Measurements from ENCODE around the gene SKIDA1. TPM values are rescaled to one million over a fixed set of nuclear protein-coding genes. Genes with fewer than 3 reads are reported as not detected.

Gene SKIDA1
- total RNA-seq, 3 donors from 2014 or later: 0.59 to 1.4 (median 0.98) TPM

DNA sequence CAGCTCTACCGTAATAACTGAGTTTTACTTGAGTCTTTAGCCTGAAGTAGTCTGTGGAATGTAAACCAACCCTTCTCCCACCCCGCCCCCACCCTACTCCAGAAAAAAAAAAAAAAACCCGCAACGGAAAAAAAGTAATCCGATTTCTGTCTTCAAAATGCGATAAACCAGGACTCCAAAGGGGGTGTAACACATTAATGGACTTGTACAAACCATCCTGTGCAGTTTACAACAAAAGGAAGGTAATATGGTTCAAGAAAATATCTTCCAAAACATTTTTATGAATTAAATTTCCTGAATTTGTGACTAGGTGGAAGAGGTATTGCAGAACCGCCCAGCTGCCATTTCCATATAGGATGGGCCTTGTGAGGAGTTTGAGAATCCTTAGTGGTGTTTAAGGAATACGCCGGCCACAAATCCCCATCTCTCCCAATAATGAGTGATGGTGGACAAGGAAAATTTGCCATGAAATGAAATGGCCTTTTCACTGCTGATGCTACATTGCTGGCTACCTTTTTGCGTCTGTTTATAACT, 10.6 kb downstream of the SKIDA1 start:
- H3K27ac ChIP-seq: no peak overlapping the region
- TF ChIP-seq POLR2AphosphoS5 (IDR thresholded peaks at IDR 0.05): no peak
- TF ChIP-seq, protein P1, sequence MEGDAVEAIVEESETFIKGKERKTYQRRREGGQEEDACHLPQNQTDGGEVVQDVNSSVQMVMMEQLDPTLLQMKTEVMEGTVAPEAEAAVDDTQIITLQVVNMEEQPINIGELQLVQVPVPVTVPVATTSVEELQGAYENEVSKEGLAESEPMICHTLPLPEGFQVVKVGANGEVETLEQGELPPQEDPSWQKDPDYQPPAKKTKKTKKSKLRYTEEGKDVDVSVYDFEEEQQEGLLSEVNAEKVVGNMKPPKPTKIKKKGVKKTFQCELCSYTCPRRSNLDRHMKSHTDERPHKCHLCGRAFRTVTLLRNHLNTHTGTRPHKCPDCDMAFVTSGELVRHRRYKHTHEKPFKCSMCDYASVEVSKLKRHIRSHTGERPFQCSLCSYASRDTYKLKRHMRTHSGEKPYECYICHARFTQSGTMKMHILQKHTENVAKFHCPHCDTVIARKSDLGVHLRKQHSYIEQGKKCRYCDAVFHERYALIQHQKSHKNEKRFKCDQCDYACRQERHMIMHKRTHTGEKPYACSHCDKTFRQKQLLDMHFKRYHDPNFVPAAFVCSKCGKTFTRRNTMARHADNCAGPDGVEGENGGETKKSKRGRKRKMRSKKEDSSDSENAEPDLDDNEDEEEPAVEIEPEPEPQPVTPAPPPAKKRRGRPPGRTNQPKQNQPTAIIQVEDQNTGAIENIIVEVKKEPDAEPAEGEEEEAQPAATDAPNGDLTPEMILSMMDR (IDR thresholded peaks at IDR 0.05): no peak

DNA sequence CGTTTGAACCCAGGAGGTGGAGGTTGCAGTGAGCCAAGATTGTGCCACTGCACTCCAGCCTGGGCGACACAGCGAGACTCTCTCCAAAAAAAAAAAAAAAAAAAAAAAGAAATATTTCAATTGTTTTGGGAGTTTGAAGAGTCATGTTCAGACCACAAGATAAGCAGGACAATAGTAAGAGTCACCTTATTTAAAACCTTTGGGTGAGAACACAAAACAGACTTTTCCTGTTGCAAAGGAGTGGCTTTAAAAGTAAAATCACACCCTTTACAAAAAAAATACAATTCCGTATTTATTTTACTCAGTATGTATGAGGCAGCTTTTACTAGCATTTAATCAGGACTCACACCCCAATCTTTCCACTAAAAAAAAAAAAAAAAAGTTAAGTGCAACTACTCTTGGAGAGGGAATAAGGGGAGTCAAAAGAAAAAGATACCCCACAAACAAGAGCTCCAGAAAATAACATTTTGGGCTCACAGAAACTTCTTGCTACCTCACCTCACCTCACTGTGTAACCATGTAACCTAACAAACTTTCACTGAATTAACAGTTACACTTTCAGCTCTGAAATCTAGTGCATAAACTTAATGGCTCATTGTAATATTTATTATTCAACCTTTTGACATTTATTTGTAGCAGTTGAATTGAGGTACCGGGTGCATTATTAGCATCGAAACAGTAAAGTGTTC, 11.2 kb downstream of the SKIDA1 start:
- Histone ChIP-seq H3K9me3 (no peaks in the 10 kb centered on the region), H3K27me3 (peaks cover 0 to 15% of the 10 kb centered on the region in 2 donors), H3K36me3 (no peaks in the 10 kb centered on the region), H3K27ac (no peak overlapping the region), H3K4me1 (peaks cover 0 to 6% of the 10 kb centered on the region in 2 donors), H3K4me3 (no peak overlapping the region)
- TF ChIP-seq POLR2A (IDR thresholded peaks at IDR 0.05): no peak
- no peak for TF ChIP-seq POLR2AphosphoS5 (IDR thresholded peaks at IDR 0.05)
- TF ChIP-seq, protein P1 (IDR thresholded peaks at IDR 0.05): no peak
- intact Hi-C loops (cut with DNase I; ENCODE audit: low total_unique reads): loop anchor here (10.0 kb wide), 1 partner anchor 1669 kb away; no protein-coding TSS in a partner anchor
- DNase-seq (ENCODE audit: low spot score in 2 of 2): no peak

More for the DNA sequence above, 10.6 kb downstream of the SKIDA1 start:
- H3K4me1 ChIP-seq: peaks cover 0 to 6% of the 10 kb centered on the region in 2 donors
- peak overlapping the region in 1 of 3 donors; percentile 66 for H3K4me3 ChIP-seq
- DNase-seq (ENCODE audit: low spot score in 2 of 2): no peak
- H3K9me3 ChIP-seq: no peaks in the 10 kb centered on the region
- intact Hi-C loops (cut with DNase I; ENCODE audit: low total_unique reads): loop anchor here (10.0 kb wide), 1 partner anchor 1670 kb away; no protein-coding TSS in a partner anchor
- no peaks in the 10 kb centered on the region for H3K36me3 ChIP-seq
- peaks cover 0 to 16% of the 10 kb centered on the region in 2 donors for H3K27me3 ChIP-seq

DNA sequence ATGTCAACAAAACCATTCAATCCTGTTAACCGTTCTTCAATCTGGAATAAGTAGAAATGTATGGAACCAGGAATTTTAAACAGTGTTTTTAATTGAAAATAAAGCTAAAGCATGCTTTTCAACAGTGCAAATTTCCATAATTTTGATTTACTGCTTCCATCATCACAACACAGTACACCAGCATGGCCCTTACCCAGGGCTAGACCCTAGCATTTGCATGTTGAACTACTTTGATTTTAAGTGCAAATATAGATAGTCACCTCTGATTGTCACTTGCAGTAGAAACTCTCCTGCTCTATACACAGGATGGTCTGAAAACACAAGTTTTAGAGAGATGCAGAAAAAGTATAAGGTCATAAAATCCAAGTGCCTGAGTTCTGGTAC, 12.1 kb downstream of the SKIDA1 start:
- Histone ChIP-seq H3K4me3 (no peak overlapping the region), H3K36me3 (no peaks in the 10 kb centered on the region), H3K9me3 (no peaks in the 10 kb centered on the region), H3K27me3 (peaks cover 0 to 8% of the 10 kb centered on the region in 2 donors), H3K4me1 (peaks cover 0 to 6% of the 10 kb centered on the region in 2 donors), H3K27ac (no peak overlapping the region)
- TF ChIP-seq, protein P1 (IDR thresholded peaks at IDR 0.05): no peak
- TF ChIP-seq POLR2A (IDR thresholded peaks at IDR 0.05) (no peak), POLR2AphosphoS5 (IDR thresholded peaks at IDR 0.05) (no peak)
- DNase-seq (ENCODE audit: low spot score in 2 of 2): no peak
- intact Hi-C loops (cut with DNase I; ENCODE audit: low total_unique reads): loop anchor here (10.0 kb wide), 1 partner anchor 1669 kb away; no protein-coding TSS in a partner anchor

DNA sequence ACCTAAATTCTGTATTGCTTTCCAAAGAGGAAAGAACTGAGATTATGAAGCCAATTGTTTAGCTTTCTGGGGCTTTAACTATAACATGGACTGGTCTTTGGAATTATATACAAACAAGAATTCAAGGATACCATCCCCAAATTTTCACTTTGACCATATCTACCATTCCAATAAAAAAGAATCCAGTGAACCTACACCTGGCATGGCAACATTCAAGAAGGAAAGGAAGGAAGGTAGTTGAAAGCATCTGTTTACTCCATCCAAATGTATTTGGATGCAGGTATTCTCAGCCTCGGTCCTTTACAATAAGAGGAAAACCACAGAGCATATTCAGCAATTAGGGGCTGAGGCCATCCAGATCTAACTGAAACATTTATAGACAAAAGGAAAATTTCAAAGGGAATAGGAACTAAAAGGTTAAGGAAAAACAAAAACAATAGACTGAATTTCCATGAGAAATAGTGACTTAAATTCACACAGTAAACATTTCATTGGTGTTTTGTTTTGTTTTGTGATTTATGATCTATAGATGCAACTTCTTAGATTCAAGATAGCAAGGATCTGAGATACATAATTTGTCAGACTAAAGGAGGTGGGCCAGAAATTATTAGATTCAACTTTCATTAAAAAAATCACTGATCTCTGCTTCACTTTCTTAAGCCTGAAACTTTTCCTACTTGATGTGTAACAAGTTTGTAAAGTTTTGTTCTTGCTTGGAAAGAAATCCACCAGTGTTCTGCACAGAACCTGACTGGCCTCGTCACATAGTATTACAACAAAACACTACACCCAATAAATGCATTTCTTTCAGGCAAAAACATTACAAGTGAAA, 12.7 kb downstream of the SKIDA1 start:
- no peak overlapping the region for H3K4me3 ChIP-seq
- H3K27ac ChIP-seq: no peak overlapping the region
- no peak for TF ChIP-seq POLR2AphosphoS5 (IDR thresholded peaks at IDR 0.05)
- TF ChIP-seq, protein P1 (IDR thresholded peaks at IDR 0.05): no peak
- TF ChIP-seq POLR2A (IDR thresholded peaks at IDR 0.05): no peak
- H3K27me3 ChIP-seq: peaks cover 0 to 5% of the 10 kb centered on the region in 2 donors
- no peak for DNase-seq (ENCODE audit: low spot score in 2 of 2)
- intact Hi-C loops (cut with DNase I; ENCODE audit: low total_unique reads): loop anchor here (10.0 kb wide), 1 partner anchor 1668 kb away; no protein-coding TSS in a partner anchor
- peaks cover 0 to 6% of the 10 kb centered on the region in 2 donors for H3K4me1 ChIP-seq
- no peaks in the 10 kb centered on the region for H3K36me3 ChIP-seq
- no peaks in the 10 kb centered on the region for H3K9me3 ChIP-seq

Measured in breast epithelium (tissue), 4 donors.